ENCODE results near the gene PTPRN2. TPM values are rescaled to one million over a fixed set of nuclear protein-coding genes. Genes with fewer than 3 reads are reported as not detected.

PTPRN2 gene
- total and polyA plus RNA-seq, 9 of the 15 experiments (the other 6 are each of a cell fraction or from before 2014, with no cell fraction given): not detected

GRCh38 chr7:157690833-157691585 is 896.6 kb downstream of the PTPRN2 start (continued):
- no peak for TF ChIP-seq MEF2D (tag; conservative IDR thresholded peaks at IDR 0.05; ENCODE audit: low read depth)
- no peak for TF ChIP-seq SNIP1 (IDR thresholded peaks at IDR 0.05; ENCODE audit: low read depth)
- TF ChIP-seq HDAC8 (tag; IDR thresholded peaks at IDR 0.05): no peak
- TF ChIP-seq RERE (CRISPR knock-in tag; IDR thresholded peaks at IDR 0.05; ENCODE audit: borderline replicate concordance): no peak
- no peak for TF ChIP-seq RNF2 (IDR thresholded peaks at IDR 0.05)
- TF ChIP-seq HDAC6 (IDR thresholded peaks at IDR 0.05; ENCODE audit: low read depth, low read length): no peak
